Measurements from ENCODE around the gene XPO4.
"Not testable (repeated sequence)": the region's sequence is repeated elsewhere in the genome, so short reads cannot be mapped to it uniquely, and the experiment has no call there.

The XPO4 gene

DNA sequence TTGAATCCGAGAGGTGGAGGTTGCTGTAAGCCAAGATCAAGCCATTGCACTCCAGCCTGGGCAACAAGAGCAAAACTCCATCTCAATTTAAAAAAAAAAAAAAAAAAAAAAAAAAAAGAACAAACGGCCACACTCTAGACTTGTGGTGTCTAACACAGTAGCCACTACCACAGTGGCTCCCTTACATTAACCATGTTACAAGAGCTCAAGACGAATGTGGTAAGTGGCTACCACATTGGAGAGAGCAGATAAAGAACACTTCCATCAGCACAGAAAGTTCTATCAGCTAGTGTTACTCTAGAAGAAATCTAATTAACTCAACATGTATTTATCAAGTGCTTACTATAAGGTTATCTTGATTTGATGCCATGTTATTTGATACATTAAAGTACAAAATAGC, 11.5 kb downstream of the XPO4 start:
- DNase-seq (ENCODE audit: low spot score) = no peak

GRCh38 chr13:20890540-20890939, 12.0 kb downstream of the XPO4 start:
- not testable (repeated sequence) for DNase-seq (ENCODE audit: low spot score)

DNA sequence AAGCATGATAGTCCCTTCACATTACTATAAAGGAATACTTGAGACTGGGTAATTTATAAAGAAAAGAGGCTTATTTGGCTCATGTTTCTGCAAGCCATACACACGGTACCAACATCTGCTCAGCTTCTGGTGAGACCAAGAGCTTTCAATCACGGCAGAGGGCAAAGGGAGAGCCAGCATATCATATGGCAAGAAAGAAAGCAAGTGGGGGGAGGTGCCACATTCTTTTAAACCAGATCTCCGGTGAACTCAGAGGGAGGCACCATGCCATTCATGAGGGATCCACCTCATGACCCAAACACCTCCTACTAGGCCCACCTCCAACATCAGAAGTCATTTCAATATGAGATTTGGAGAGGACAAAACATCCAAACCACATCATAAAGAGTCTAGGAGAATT, 20.3 kb downstream of the XPO4 start:
- DNase-seq (ENCODE audit: low spot score) = no peak

DNA sequence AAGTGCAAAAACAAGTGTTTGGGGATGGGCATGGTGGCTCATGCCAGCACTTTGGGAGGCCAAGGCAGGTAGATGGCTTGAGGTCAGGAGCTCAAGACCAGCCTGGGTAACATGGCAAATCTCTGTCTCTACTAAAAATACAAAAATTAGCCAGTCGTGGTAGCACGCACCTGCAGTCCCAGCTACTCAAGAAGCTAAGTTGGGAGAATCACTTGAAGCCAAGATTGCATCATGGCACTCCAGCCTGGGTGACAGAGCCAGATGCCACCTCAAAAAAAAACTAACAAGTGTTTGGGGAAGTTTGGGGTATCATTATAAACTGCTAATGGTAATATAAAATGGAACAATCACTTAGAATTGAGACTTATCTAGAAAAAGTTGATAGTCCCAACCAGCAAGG, 24.6 kb downstream of the XPO4 start:
- no peak for DNase-seq (ENCODE audit: low spot score)

DNA sequence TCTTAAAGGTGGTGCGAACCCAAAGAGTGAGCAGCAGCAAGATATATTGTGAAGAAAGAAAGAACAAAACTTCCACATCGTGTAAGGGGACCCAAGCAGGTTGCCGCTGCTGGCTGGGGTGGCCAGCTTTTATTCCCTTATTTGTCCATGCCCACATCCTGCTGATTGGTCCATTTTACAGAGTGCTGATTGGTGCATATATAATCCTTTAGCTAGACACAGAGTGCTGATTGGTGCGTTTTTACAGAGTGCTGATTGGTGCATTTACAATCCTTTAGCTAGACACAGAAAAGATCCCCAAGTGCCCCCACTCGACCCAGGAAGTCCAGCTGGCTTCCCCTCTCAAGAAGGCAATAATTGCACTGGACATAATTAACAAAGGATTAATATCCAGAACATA, 25.7 kb downstream of the XPO4 start:
- DNase-seq (ENCODE audit: low spot score) = not testable (repeated sequence)

- DNase-seq (ENCODE audit: low spot score) = not testable (repeated sequence)
Measured at GRCh38 chr13:20874439-20874838, 28.1 kb downstream of the XPO4 start.

DNA sequence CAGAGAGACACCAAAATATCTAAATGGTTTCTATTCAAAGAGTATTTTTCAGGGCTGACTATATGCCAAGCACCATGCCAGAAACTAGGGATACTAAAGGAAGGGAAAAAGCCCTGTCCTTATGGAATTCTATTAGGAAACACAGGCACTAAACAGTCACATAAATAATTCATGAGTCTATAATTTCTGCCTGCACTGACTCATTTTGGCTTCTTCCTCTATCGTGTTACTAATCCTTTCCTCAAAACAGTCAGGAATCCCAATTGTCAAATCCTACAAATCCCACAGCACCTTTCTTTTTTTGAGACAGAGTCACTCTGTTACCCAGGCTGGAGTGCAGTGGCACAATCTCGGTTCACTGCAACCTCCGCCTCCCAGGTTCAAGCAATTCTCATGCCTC, 29.2 kb downstream of the XPO4 start:
- DNase-seq (ENCODE audit: low spot score) = no peak

- no peak for DNase-seq (ENCODE audit: low spot score)
Measured at GRCh38 chr13:20870829-20871228, 31.7 kb downstream of the XPO4 start.

DNA sequence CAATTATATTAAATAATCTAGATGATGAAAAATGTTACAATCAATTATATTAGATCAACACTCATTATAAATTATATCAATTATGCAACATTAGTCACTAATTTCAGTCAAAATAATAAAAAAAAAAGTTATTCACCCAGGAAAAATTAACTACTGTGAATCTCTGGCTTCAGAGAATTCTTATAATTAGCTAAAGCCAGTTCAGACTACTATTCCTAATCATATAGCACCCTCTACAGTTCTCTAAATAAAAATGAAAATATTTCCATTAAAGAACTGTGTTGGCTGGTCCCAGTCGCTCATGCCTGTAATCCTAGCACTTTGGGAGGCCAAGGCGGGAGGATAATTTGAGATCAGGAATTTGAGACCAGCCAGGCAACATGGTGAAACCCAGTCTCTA, 33.0 kb downstream of the XPO4 start:
- no peak for DNase-seq (ENCODE audit: low spot score)

DNA sequence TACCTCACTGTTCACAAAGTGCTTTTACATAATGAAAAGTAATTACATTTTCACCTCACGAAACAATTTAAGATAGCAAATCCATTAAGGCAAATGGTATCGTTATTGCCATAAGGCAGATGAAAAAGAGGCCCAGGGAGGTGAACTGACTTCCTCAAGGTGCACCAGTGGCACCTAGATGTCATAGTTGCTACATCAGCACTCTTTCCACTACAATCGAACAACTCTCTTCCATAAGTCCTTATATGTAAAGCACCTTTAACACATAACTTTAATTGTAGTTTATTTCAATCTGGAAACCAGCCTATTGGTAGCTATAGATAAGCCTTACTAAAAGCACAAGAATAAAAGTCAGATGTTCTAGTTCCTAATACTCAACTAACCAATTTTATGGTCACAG, 35.1 kb downstream of the XPO4 start:
- DNase-seq (ENCODE audit: low spot score) = no peak

- not testable (repeated sequence) for DNase-seq (ENCODE audit: low spot score)
Measured at GRCh38 chr13:20861666-20862065, 40.9 kb downstream of the XPO4 start.

DNA sequence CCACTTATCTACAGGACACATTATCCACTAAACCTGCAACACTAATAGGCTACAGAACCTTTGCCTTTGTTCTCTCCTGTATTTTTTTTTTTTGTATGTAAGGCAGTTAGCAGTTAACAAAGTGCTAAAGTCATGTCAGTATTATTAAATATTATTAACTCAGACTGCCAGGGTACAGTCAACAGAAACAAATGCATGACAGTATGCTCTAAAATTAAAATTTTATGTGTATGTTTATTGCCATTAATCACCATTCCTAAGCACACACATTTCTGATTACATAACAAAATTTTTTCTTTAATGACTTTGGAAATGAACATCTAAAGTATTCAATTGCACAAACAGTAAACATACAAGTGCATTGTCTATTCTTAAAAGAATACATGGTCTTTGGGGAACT, 41.7 kb downstream of the XPO4 start:
- DNase-seq (ENCODE audit: low spot score) = no peak

- DNase-seq (ENCODE audit: low spot score) = no peak
Measured at GRCh38 chr13:20856650-20857049, 45.9 kb downstream of the XPO4 start.

DNA sequence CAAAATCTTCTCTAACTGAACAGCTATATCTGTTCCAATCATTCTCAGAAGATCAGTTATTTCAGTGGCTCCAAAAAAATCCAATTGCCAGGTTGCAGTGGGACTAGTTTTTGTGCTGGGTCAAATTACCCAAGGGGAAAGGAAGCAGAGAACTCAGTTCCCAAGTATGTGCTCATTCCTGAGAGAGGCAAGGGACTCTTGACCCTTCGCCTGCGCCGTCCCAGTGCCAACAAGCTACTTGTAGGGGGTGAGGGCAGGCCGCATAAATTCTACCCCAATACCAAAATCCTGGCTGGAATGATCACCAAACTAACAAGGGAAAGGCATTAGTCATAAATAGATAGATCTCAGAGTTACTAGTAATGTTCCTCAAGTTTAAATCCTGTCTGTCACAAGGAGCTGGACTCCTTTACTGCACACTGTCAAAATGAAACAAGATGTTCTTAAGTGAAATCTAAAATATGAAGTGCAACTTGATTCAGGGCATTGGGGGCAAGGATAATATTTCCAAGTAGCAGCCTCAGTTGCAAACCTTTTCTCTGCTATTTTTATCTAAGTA, 50.6 kb downstream of the XPO4 start:
- DNase-seq (ENCODE audit: low spot score) = no peak

GRCh38 chr13:20848944-20849343, 53.6 kb downstream of the XPO4 start:
- DNase-seq (ENCODE audit: low spot score) = no peak

GRCh38 chr13:20848203-20848602, 54.3 kb downstream of the XPO4 start:
- DNase-seq (ENCODE audit: low spot score) = no peak

DNA sequence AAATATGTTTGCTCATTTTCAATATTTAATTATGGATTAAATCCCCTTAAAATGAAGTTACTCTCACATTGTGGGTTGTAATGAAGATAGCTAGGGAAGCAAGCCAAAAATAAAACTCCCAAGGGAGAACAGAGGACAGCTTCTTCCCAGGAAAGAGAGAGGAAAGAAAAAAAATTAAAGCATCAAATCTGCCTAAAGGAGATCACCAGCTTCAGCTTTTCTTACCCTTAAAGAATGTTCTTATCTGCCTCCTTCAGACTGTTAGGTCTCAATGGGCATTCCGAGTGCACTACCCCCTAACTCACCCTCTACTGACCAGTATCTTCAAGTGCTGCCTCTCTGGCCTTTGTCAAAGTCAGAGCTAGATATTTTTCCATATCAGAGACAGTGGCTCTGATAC, 55.2 kb downstream of the XPO4 start:
- DNase-seq (ENCODE audit: low spot score) = no peak

DNA sequence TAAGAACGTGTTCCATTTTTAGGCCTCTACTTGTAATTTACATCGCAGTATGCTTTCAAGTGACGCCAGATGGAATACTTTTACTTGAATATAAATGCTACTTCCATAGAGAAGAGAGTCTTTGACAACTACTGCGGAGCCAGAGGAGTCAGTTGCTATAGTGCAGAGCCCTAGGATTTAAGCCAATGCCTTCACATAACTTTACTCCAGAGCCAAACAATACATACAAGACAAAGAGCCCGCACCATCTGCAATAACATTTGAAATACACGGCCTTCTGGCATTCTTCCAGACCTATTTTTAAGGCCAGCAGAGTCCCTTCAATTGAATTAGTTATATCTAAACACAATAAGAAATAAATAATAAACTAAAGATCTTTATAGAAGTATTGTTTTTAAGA, 59.4 kb downstream of the XPO4 start:
- DNase-seq (ENCODE audit: low spot score) = no peak

DNA sequence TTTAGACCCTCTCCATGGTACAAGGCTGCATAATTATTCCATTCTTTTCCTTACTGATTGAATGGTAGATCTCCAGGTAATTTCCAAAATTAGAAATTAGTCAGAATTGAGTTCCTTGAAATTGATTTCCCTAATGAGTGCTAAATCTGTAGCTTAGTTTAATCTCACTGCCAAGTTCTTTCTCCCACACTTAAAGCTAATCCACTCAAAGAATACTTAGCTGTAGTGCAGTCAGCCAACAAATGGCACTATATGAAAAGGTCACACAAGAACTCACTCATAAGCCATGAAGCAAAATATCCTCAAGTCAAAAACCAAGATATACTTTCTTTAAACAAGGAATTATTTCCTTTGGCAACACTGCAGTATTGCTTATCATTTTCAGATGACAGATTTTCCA, 62.0 kb downstream of the XPO4 start:
- DNase-seq (ENCODE audit: low spot score) = no peak

GRCh38 chr13:20833900-20834679, 68.5 kb downstream of the XPO4 start:
- no peak for DNase-seq (ENCODE audit: low spot score)

DNA sequence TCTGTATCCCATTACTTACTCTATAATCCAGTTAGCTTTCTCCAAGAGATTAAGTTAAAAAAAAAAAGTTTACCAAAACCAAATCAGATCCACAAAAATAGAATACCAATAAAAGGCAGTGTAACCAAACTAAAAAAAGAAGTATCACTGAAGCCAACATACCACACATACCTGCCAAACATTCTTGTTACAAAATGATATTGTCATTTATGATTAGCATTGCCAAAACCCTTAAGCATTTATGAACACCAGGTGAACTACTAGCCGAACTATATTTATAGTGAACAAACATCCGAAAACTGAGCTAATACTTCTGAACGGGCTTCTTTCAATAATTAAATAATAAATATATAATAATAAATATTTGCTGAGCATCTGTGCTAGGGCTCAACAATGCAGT, 69.7 kb downstream of the XPO4 start:
- DNase-seq (ENCODE audit: low spot score) = no peak

- no peak for DNase-seq (ENCODE audit: low spot score)
Measured at GRCh38 chr13:20831933-20832332, 70.6 kb downstream of the XPO4 start.

DNA sequence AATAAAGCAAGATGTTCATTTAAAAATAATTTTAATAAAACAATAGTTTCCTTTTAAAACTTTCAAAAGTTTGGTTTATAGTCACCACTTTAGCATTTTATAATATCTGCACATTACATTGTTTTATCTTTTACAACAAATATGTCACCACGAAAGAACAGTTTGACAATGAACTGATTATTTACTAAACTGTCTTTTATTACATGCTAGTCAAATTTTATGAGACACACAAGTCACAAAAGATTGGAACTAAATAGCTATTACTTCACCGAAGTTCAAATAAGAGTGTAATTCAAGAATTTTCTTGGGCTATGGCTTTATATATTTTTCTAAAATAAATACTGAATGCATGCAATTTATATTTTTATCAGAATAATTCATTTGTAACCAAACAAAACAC, 71.3 kb downstream of the XPO4 start:
- DNase-seq (ENCODE audit: low spot score) = no peak
